Uterus (tissue), 2 donors: ENCODE results near the gene MAP1B.

Experiments used
- POLR2A ChIP-seq, 2 donors: fragments of 450-650 bp; IDR thresholded peaks; one replicate each; pipeline ENCODE4 v1.6.1; 2016; ENCODE audit warnings: antibody characterized with exemption in 2 of 2, mild to moderate bottlenecking in 1 of 2, moderate library complexity in 1 of 2
- TF ChIP-seq, protein P1 (sequence below), 4 experiments: fragments of 200-600 bp in 2 of 4; fragments of 450-650 bp in 2 of 4; sonication (generic) in 2 of 4; IDR thresholded peaks; one replicate each; pipeline ENCODE4 v1.5.1; 2016 to 2019; ENCODE audit warnings: antibody characterized with exemption in 4 of 4, mild to moderate bottlenecking in 2 of 4, moderate library complexity in 1 of 4

DNA sequence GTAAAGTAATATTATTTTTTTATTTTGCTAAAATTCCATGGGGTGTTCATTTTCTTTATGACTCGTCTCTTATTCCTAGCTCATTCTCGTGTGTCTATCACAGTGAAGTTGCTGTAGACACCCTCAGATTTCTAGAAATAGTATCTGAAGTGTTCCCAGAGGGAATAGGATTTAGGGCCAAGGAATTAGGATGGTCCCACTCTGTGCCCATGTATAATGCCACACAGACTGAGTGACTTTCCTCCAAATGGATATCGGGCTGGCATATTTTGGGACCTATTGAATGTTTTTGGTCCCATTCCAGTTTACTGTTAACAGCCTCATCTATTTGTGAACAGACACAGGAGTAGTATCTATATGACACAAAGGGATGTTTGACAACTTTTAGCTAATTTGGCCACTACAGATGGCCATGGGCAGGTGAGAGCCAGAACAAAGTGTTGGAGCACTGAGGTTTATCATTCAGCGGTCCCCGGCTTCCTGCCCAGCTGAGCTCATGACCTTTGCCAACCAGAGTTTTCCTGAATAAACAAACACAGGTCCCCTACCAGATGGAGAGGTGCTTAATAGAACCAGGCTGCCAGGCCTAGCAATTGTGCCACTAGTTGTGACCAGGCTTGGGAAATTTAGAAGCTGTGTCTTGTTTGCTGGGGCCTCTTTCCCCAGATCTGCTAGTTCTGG, 46.9 kb downstream of the MAP1B start:
- TF ChIP-seq, protein P1, sequence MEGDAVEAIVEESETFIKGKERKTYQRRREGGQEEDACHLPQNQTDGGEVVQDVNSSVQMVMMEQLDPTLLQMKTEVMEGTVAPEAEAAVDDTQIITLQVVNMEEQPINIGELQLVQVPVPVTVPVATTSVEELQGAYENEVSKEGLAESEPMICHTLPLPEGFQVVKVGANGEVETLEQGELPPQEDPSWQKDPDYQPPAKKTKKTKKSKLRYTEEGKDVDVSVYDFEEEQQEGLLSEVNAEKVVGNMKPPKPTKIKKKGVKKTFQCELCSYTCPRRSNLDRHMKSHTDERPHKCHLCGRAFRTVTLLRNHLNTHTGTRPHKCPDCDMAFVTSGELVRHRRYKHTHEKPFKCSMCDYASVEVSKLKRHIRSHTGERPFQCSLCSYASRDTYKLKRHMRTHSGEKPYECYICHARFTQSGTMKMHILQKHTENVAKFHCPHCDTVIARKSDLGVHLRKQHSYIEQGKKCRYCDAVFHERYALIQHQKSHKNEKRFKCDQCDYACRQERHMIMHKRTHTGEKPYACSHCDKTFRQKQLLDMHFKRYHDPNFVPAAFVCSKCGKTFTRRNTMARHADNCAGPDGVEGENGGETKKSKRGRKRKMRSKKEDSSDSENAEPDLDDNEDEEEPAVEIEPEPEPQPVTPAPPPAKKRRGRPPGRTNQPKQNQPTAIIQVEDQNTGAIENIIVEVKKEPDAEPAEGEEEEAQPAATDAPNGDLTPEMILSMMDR (IDR thresholded peaks at IDR 0.05) = no peak
- TF ChIP-seq POLR2A (IDR thresholded peaks at IDR 0.05) = no peak
